ENCODE measurements around the gene TRIM29.
A peak's percentile ranks its signal among the peaks of the same experiment; 100 is the strongest.
"Not testable (repeated sequence)": the region's sequence is repeated elsewhere in the genome, so short reads cannot be mapped to it uniquely, and the experiment has no call there.

TRIM29 gene

GRCh38 chr11:120170741-120171261, 32.9 kb upstream of the TRIM29 start:
- DNase-seq = no peak

DNA sequence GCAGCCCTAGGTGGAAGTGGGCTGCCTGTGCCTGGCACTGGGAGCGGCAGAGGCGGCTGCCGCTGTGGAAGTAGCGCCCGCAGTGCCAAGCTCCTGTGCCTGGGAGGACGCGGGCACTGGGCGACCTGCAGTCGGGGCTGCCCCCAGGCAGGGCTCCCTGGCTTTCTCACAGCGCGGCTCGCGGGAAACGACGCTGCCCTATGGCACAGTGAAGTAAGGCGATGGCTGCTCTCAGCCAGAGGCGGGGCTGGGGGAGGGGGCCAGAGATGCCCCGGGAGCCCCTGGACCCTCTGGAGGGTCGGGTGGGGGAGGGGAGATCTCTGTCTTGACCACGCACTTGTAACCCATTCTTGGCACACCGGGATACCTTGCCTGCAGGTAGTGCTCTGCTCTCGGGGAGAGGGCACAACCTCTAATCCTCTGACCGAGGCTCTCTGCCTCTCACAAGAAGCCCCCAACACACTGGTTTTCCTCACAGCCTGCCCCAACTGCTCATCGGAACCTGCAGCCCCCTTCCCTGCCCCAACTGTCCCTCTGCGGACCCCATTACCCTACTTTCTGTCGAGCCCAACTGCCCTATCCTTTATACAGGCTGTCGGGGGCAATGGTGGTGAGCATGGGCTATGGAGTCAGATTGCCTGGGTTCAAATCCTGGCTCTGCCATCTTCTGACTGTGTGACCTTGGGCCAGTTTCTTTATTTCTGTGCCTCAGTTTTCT, 32.2 kb upstream of the TRIM29 start:
- no peak for DNase-seq

DNA sequence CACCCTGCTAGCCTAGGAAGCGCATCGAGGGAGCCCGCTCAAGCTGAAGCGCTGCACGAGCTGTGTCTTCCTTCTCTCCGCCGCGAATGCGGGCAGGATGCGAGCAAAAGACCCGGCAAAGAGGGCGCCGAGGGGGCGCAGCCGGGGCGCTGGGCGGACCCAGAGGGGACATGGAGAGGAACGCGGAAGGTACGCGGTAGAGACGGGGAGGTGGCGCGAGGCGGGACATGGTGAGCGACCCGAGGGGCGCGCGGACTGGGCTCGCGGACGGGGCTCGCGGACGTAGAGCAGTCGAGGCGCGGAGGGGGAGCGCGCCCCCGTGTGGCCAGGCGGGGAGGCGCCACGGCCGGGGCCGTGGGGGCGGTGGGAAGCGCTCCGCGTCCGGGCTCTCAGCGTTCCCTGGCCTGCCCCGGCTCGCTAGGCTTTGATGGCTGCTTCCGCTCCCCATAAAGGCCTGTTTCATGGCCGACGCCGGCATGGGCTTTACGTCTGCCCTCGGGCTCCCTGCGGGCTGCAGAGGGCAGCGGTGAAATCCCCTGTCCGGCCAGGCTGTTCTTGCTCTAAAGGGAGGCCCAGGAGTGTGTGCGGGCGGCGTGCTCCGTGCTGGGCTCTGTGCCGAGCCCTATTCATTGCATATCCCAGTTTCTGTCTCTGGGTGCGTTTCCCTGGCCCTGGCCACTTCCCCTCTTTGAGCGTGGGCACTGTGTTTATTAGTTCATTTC, 31.2 kb upstream of the TRIM29 start:
- DNase-seq = peak; percentile 29

- no peak for DNase-seq
These were observed 30.4 kb upstream of the TRIM29 start for GRCh38 chr11:120168108-120168959.

DNA sequence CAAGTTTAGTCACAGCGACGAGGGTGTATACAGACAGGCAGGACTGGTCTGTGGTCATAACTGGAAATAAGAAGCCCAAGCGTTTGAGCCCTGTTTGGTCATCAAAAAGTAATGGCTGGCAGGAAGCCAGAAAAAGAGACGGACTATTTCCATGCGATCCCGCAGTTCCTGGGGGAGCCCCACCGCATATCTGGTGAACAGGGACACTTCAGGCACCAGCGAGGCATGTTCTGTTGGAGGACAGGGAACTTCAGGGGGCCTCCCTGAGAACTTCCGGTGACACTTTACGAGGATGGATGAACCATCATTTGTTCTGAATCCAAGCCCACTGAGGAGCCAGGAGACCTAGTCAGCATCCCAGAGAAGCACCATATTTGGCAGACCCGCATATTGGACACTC, 29.7 kb upstream of the TRIM29 start:
- DNase-seq = no peak

- DNase-seq = no peak
These were observed 22.5 kb upstream of the TRIM29 start for GRCh38 chr11:120160436-120160835.

- DNase-seq = no peak
These were observed 15.3 kb upstream of the TRIM29 start for GRCh38 chr11:120153221-120153620.

DNA sequence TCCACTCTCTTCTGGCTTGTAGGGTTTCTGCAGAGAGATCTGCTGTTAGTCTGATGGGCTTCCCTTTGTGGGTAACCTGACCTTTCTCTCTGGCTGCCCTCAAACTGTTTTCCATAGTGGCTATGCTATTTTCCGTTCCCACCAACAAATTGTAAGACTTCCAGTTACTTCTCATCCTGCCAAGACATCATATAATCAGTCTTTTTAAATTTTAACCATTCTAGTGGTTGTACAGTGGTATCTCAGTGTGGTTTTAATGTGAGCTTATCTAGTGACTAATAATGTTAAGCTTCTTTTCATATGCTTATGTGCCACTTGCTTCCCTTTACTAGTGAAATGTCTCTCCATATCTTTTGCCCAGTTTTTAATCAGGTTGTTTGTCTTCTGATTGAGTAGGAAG, 13.6 kb upstream of the TRIM29 start:
- DNase-seq = no peak

DNA sequence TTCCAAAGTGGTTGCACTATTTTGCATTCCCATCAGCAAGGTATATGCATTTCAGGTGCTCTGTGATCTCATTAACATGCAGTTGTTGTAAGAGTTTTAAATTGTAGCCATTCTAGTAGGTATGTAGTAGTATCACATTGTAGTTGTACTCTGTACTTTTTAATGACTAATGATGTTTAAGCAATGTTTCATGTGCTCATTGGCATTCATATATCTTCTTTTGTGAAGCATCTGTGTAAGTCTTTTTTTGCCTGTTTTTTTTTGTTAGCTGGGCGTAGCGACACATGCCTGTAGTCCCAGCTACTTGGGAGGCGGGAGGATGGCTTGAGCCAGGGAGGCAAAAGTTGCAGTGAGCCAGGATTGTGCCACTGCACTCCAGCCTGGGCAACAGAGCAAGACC, 11.3 kb upstream of the TRIM29 start:
- no peak for DNase-seq

- DNase-seq = no peak
These were observed 10.0 kb upstream of the TRIM29 start for GRCh38 chr11:120147950-120148270.

DNA sequence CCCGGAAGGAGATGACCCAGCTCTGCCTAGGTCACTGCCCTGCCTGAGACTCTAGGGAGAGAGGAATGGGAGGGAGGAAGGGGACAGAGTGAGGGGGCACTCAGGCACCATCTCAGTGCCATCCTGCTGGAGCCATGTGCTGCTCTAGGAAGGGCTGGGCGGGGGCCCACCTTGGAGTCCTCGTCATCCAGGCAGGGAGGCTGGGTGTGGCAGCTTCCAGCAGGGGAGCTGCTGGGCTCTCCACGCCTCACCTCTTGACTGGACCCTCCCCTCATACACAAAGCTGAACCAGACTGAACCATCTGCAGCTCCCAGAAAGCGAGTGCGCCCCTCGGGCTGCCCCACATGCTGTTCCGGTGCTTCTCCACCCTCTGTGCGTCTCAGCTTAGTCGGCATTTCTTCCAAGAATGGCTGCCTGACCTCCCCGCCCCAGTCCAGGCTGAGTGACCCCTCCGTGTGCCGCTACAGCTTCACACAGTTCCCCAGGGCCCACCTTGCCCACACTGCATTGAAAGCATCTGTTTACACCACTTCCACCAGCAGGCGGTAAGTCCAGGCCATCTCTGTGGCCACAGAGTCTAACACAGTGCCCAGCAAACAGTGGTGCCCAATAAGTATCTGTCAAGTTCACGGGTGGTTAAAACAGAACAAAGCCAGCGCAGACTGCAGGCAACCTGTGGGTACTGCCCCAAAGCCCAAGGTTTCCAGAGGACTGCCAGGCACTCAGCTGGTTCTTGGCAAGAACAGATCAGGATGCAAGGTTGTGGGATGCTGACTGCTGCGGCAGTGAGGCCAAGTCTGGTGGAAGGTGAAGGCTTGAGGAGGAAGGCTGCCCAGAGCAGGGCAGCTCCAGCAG, 9.4 kb upstream of the TRIM29 start:
- DNase-seq = no peak

DNA sequence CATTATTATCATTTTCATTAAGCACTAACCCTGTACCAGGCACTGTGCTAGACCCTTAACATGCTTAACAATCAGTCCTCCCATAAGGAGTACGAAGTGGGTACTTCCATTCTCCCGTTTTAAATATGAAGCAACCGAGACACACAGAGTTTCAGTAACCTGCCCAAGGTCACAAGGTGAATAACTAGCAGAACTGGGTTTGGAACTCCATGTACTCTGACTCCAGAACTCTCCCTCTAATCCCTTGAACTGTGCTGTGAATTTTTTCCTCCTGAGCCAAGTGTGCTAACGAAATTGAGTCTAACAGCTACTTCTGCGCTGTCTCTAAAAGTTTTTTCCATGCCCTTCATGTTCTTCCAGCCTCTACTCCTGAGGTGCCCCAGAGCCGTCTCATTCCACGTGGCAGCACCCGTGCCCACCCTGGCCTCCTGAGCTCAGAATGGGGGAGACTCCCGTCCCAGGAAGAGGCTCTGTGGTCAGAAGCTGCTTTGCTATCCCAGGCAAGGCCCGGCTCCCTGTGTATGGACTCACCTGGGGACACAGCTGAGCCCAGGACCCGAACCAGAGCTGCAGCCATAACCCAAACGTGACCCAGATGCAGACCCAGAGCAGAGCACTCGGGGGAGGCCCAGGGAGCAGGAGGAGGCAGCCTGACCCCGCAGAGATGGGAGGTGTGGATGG, 8.6 kb upstream of the TRIM29 start:
- no peak for DNase-seq

- no peak for DNase-seq
These were observed 6.6 kb upstream of the TRIM29 start for GRCh38 chr11:120144501-120144900.

- not testable (repeated sequence) for DNase-seq
These were observed 5.6 kb upstream of the TRIM29 start for GRCh38 chr11:120143472-120143871.

GRCh38 chr11:120142441-120143100, 4.7 kb upstream of the TRIM29 start:
- DNase-seq = no peak

DNA sequence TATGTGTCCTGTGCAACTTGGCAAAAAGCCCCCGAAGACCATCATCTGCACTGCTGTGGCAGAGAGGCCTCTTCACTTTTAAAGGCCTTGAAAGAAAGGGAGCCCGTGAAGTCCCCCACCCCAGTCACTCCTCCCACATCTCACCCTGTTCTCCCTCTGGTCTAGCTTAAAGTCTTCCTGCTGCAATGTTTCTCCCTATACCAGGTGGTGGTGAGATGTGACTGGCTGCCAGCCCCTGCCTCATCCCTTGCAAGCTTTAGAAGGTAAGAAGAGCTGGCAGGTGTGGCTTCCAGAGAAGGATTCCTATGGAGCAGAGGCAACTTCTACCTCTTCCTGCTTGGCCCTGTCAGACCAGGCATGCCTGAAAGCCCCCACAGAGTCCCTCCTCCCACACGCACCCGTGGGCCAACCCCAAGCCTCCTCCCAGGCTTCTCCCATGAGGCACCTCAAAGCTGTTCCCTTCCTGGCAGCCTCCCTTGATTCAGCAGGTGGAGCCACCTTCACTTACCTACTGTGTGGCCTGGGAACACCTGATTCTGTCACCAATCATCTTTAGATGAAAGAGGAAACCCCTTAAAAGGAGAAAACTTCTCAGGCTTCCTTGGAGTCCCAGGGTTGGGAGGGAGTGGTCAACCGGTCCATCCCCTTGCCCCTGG, 4.0 kb upstream of the TRIM29 start:
- DNase-seq = no peak

- DNase-seq = no peak
These were observed 3.3 kb upstream of the TRIM29 start for GRCh38 chr11:120141113-120141767.

DNA sequence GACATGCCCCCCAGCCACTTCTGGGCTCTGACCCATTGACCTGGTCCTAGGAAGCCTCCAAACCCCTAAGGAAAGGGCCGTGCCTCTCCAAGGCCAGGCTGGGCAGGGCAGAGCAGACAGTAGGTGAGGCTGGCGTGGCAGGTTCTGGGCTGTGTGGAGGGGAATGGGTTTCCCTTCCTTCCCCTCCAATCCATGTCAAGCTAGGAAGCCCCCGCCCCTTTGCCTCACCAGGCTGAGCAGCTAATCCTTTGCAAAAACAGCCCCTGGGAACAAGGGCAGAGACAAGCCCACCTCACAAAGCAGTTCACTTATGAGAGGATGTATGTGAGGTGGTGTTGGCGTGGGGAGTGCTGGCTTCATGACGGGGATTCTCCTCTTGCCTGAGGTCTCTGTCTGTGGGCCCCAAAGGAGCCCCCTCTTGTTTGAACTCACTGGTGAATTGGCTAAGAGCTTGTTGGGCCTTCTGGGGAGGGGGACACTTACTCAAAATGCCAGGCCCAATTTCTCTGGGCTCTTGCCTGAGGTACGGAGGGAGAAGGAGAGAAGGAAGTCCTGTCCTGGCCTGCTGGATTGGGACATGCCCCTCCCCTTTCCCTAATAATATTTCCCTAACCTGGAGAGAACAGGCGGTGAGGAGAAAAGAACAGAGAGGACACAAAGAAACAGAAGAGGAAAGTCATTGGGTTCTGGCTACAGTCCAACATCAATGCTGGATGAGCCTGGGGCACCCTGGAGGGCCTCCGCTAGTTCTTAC, 1.6 kb upstream of the TRIM29 start:
- no peak for DNase-seq

GRCh38 chr11:120137187-120137610, 714 bp downstream of the TRIM29 start:
- DNase-seq = no peak

DNA sequence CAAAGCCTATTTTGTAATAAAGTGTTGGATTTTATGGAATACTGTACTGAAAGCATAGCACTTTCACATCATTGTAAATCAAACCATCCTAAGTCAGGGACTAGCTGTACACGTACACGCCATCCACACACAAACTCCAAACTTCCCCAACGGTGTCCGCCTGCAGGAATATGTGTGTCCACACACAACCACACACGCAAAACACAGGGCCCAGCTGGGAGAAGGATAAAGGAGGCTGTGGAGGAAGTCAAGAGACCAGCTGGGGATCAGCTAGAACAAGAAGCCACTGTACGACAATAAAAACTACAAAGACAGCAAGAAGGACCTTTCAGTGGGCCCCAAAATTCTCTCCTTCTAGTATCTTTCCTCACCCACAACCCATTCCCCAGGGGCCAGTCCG, 1.6 kb downstream of the TRIM29 start:
- DNase-seq = no peak
